GM19099 (cell line): ENCODE measurements around the gene INSIG2.

ENCODE experiments used
- POLR2A ChIP-seq: IDR thresholded peaks from 3 replicates; pipeline ENCODE4 v1.6.1; 2011; ENCODE audit warnings: low read depth; ENCODE audit not compliant: insufficient read length; ENCODE audit errors: extremely low read depth

The INSIG2 gene

DNA sequence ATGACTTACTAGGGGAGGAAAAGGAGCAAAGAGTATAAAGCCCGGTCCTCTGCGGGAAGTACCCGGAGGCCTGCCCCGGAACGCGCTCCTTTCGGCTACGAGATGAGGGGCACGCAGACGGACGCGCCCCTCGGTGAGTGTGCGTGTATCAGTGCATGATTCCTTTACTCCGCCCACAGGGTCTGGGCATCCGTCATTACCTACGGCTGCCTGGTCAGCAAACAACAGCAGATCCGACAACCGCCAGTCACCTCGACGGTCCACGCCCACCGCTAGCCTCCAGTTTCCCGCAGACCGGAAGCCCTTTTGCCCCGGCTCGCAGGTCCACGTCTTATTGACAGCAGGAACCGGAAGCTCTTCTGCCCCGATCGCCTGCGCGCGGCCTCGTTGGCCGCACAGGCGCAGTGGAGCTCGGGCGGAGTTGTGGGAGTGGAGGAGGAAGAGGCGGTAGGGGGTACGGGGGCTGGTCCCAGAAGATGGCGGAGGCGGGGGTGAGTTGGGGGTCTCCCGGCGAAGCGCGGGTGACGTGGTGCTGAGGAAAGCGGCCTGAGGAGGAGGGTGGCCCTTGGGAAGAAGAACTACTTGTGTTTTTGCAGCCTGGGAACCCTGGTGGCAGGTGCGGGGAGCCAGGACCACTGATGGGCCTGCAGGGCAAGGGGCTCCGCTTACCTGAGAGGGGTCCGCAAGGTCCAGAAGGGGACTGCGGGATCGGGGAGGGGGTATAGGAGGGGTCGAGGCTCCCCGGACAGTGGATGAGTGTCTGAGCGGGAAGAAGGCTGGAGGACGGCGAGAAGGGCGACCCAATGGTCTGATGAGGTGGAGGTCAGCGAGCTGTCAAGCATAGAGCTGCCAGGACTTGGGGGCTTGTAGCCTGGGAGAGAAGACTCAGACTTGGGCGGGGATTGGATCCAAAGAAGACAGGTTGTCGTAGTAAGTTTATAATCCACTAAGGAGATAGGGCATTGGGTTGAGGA is at the start of gene INSIG2:
TSS of gene INSIG2 (plus strand) at position 421 of the 974 bp plus-strand sequence. CDS start 8,086 bp downstream, outside the sequence.
- peak; percentile 63 for TF ChIP-seq POLR2A

DNA sequence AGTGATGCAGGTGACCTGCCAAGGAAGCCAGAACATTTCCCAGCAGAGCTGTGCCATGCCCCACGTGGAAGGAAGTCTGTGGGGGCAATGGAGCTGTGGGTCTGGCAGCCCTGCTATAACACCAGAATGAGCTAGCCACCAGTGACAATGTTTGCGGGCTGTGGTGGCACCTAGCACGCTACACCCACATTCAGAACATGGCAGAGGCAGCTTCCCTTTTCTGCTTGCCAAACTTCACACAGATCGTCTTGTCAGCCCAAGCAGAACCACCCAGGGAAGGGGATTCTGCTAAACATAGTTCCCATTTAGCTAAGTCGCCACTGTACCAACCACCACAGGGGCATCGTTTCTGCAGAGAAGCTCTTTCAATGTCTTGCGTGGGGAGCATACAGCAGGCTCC is 47.4 kb upstream of the INSIG2 start:
- no peak for TF ChIP-seq POLR2A

DNA sequence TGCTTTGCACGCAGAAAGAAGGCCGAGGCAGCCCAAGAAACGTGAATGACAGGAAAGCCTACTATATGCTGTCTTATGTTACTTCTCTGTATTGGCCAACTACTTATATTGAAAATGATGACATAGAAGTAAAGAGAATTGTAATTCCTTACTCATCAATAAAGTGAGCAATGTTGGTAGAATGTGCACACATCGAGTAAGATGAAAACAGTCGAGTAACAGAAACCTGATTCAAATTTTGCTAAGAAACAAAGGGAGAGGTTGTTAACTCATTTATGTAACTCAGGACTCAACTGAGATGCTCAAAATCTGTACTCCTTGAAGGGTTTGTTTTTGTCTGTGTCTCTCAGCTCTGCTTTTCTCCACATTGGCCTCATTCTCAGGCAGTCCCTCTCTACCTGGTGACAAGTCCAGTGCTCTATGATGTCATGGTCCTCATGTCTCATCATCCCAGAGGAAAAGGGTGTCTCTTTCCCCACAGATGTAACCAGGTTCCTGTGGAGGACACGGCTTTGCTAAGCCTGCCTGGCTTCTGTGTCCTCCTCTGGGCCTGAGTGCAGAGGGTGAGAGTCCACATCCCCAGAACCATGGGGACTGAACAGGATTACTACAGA is 44.1 kb upstream of the INSIG2 start:
- no peak for TF ChIP-seq POLR2A

DNA sequence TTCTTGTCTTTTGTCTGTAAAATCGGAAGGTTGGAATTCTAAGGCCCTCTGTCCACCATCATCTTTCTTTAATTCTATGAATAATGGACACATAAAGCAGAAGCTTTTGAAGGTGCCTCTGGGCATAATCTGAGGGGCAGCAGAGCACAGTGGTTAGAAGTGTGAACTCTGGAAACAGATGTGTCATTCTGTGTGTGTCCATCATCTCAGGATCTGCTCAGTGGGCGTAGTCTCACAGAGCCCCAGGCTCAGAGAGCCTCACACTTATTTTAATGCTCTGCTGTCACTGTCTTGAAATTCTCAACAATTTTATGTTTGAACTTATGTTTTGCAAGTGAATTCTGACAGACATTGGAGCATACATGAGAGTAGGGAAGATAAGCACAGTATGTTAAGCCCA is 43.4 kb upstream of the INSIG2 start:
- no peak for TF ChIP-seq POLR2A

DNA sequence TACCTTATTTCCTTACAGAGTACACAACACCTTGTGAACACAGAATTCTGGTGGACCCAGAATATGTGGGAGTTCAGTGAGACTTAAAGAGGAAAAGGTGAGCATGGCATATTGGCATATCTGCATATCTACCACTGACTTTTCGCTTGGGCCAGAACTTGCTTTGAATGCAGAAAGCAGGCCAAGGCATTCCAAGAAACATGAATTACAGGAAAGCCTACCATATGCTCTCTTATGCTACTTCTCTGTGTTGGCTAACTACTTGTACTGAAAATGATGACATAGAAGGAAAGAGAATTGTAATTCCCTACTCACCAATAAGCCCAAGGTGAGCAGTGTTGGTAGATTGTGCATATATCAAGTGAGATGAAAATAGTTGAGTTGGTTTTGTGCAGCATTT is 43.0 kb upstream of the INSIG2 start:
- no peak for TF ChIP-seq POLR2A

DNA sequence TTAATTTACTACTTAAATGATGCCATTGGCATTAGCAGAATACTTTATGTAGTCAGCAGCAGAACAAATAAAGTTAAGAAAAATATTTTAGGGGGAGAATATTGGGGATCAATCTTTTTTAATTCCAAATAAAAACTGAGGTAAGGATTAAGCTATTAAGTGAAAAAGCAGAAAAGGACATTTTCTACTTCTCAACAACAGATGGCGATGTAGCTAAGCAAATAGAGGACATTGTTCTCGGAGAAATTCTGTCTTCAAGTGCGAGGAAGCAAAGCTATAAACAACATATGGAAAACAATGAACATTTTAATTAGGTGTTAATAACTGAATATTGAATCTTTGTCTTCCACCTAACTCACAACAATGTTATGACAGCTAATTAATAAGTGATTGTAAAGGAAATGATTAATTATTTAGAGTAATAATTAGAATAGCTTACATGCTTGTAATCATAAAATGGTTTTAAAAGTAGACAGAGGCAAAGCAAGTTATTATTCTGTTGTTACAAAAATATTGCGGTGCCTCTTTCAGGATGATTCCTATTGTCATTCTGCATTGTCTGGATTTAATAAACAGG is 41.5 kb upstream of the INSIG2 start:
- TF ChIP-seq POLR2A, result no peak

DNA sequence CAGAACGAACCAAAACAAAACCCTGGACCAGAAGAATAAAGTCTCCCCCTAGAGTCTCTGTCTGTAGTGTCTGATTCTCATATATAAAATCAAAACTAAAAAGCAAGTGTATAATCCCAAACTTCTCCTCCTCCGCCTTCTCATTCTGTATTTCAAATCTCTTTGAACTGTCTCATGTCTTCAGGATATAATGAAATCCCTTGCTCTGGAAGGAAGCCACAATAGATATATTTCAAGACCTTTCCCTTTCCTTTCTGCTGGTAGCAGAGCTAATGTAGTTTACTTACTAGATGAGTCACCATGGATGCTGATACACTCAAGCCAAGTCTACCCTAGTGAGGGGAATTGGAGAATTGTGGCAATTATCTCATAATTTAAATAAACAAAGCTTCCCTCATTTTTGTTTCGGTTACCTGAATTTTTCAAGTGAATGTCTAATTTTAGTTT is 40.9 kb upstream of the INSIG2 start:
- TF ChIP-seq POLR2A, result no peak

DNA sequence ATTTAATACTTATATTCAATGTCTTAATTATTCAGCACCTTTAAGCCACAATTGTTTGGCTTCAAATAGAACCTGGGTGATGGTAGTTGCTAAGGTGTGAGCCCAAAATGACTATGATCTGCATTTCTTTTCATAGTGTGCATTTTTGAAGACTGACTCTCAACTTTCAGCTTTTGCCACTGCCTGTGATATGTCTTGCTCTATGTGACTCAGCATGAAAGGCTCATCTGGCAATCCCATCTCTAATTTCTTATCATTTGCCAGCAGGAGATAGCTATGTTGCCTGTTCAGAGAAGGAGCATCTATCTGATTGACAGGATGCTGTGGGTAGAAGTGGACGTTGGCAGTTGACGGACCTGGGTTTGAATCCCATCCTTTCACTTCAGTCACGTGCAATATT is 39.9 kb upstream of the INSIG2 start:
- TF ChIP-seq POLR2A, result no peak

DNA sequence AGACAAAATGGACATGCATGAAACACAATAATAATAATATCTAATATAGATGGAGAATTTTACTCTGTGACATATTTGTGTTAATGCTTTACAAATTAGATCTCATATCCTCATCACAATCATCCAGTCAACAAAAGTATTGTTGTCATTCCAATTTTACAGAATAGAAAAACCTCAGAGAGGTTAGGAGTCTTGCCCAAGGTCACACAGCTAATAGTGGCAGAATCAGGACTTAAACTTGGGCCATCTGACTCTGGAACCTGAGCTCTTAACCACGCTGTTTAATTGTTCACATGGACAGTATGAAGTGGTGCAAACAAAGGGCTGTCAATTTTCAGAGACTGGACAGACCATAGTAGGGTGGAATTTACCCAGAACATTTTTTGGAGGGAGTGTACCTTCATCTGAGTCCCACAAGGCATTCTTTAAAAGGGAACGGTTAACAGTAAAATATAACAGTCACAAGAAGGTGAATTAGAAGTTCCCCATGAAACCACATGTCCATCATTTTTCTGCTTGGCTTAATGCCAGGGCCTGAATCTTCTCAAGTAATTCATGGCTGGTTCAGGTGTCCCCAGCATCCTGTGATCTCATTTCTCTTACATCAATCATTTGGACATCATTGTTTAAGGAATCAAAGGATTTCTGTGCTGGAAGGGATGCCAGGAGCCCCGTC is 39.0 kb upstream of the INSIG2 start:
- TF ChIP-seq POLR2A, result no peak

DNA sequence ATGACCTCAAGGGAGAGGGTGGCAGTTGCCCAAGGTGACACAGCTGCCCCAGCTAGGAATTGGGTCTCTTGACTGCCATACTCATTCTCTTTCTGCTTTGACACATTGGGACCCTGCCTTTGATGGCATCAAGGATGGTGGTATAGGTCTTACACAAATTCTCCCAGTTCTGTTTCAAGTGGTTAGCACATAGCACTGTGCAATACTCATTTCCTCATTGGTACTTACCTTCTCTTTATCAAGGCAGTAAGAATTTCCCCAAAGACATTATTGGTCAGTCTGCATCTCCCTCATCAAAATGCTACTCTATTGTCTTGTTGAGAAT is 38.5 kb upstream of the INSIG2 start:
- no peak for TF ChIP-seq POLR2A

DNA sequence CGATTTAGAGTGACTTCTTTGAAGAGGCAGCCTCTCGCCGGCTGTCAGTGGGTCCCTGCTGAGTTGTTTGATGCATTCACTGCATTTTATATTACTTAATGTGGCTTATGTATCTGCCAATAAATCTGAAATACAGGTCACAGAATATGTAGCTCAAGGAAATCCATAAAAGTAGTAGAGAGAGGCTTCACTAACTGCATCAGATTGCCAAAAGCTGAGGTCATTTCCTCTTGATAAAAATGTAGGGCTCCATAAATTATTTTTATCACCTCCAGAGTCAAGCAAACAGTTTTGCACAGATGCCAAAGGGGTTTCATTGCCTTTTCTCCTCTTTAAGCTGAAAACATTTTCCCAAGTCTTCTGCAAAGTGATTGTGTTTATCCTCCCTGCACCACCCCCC is 37.9 kb upstream of the INSIG2 start:
- TF ChIP-seq POLR2A, result no peak

DNA sequence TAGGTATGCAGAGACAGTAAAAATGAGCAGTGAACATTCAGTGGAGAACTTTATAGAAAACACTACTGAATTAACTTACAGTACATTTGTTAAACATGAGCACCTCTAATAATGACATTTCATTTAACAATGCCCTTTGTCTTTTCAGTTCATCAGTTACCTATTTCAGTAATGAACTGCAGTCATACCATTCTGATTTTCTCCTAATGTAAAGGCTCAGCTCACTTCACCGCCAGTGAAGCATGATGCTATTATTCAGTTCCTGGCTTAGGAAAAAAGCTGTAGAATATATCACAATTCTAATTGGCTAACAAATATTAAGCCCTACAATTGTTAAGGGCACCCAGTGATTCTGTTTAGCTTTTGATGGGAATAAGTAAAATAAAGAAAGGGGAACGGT is 37.3 kb upstream of the INSIG2 start:
- no peak for TF ChIP-seq POLR2A

DNA sequence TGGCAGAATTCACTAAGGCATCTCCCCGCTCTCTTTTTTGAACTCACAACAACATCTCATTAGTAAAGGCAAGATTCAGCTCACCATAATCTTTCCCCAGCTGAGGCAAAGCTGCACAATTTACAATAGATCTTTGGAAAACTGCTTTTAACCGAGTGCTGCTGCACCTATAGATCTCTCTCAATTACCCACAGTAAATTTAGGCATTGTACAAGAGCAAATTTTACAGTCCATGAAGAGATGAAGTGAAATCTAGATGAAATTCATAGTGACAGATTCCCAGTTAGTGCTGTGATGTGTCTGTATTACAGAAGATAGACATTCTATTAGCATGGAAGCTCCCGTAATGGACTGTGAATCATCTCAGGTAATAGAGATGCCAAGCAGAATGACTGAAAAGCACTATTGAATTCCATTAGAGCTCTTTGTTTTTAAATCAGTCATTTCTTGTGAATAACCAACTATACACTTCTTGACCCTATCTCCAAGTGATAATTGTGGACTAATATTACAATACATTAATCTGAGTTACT is 36.4 kb upstream of the INSIG2 start:
- TF ChIP-seq POLR2A, result no peak

DNA sequence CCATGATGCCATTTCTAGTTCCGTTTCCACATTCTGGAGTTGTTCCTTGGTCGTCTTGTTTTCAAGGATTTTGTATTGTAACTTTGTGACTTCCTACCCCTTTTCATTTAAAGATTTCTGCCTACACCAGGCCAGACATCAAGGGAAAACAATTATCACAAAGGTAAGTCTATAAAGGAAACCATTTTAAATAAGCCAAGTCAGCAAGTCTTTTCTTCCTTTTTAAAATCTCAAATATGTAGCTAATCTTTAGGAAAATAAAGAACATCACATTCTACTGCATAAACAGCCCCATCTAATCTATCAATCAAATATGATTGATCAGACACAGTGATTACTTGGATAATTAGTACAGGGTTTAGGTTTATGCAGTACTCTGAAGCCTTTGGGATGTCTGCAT is 35.8 kb upstream of the INSIG2 start:
- TF ChIP-seq POLR2A, result no peak

DNA sequence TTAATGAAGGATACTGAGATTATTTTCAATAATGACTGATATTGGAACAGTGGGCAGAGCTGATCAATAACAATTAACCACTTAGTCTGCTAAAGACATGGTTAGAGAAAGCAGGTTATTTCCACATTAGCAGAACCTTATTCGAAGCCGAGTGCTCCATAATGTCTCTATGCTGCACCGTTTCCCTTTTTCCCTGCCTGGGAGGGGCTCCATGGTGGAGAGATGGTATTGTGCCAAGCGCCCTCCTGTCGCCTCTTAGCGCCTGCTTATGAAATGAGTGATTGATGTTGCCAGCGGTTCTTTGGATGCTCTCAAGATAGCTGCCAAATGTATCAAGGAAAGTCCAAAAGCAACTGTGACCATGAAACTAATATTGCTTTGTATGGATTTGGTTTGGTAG is 34.6 kb upstream of the INSIG2 start:
- no peak for TF ChIP-seq POLR2A
